Right lobe of liver (tissue), 4 donors: Measurements from ENCODE around the gene PSPH.
"Not testable (repeated sequence)": the region's sequence is repeated elsewhere in the genome, so short reads cannot be mapped to it uniquely, and the experiment has no call there.

Experiments used
- POLR2A ChIP-seq: fragments of 450-650 bp; IDR thresholded peaks from one replicate; pipeline ENCODE4 v1.6.1; 2017; ENCODE audit warnings: antibody characterized with exemption, mild to moderate bottlenecking
- TF ChIP-seq, protein P1 (sequence below), 4 donors: fragments of 200-600 bp in 3 of 4; fragments of 450-650 bp in 1 of 4; IDR thresholded peaks; one replicate each; pipeline versions ENCODE4 v1.5.1 to v1.8.0; 2016 to 2022; ENCODE audit warnings: antibody characterized with exemption in 4 of 4, mild to moderate bottlenecking in 2 of 4
- donor health status: DM: no; HTN: no; CAD: no.
- donor health status: DM: no; HTN: no; CAD: no.
- donor health status: DM: no; HTN: yes; CAD: no.

DNA sequence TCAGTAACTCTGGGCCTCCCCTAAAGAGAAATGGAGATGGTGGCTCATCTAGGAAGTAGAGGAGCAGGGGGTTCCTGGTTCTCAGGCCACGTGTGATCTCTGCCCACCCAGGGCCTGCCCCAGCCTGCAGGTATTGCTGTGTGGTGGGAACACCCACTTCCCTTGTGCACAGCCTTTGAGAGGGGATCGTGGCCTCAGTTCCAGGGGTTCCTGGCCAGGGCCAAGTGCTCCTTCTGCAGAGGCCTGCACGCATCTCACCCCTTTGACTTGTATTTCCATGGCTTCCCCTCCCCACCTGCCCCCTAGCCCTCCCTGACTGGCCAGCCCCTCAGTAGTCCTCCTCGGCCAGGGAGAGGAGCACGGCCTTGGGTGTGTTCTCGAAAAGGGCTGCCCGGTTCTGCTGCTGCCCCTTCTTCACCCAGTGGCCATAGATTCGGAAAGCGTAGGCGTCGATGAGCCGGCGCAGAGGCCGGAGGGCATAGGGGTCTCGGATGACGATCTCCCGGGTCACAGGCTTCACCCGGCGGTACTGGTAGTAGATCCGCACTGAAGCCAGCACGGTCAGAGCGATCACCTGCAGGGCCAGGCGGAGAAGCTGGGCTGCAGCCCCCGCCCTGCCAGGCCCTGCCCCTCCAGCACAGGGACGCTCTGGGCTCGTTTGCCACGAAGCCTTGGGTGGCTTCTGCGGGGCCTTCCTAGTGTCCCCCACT, 29.6 kb upstream of the PSPH start:
- TF ChIP-seq, protein P1, sequence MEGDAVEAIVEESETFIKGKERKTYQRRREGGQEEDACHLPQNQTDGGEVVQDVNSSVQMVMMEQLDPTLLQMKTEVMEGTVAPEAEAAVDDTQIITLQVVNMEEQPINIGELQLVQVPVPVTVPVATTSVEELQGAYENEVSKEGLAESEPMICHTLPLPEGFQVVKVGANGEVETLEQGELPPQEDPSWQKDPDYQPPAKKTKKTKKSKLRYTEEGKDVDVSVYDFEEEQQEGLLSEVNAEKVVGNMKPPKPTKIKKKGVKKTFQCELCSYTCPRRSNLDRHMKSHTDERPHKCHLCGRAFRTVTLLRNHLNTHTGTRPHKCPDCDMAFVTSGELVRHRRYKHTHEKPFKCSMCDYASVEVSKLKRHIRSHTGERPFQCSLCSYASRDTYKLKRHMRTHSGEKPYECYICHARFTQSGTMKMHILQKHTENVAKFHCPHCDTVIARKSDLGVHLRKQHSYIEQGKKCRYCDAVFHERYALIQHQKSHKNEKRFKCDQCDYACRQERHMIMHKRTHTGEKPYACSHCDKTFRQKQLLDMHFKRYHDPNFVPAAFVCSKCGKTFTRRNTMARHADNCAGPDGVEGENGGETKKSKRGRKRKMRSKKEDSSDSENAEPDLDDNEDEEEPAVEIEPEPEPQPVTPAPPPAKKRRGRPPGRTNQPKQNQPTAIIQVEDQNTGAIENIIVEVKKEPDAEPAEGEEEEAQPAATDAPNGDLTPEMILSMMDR (IDR thresholded peaks at IDR 0.05), result not testable (repeated sequence)
- TF ChIP-seq POLR2A, result not testable (repeated sequence)
